HFFc6 (cell line): ENCODE data around the gene NAALADL2. TPM values are rescaled to one million over a fixed set of nuclear protein-coding genes. Genes with fewer than 3 reads are reported as not detected.
"Not testable (repeated sequence)": the region's sequence is repeated elsewhere in the genome, so short reads cannot be mapped to it uniquely, and the experiment has no call there.

ENCODE experiments used
- DNase-seq: peaks from one replicate; pipeline ENCODE4 v3.0.0-alpha.2; 2018
- H3K27ac Mint-ChIP-seq: 2 replicates; pipeline ENCODE4 v1.8.0; 2020; ENCODE audit warnings: mild to moderate bottlenecking, mixed read lengths
- H3K27me3 Mint-ChIP-seq: 2 replicates; pipeline ENCODE4 v1.8.0; 2021; ENCODE audit warnings: mild to moderate bottlenecking, moderate library complexity, mixed read lengths; ENCODE audit not compliant: insufficient read depth
- H3K36me3 Mint-ChIP-seq: 2 replicates; pipeline ENCODE4 v1.8.0; 2021; ENCODE audit warnings: low read depth, mixed read lengths
- H3K4me1 Mint-ChIP-seq: 2 replicates; pipeline ENCODE4 v1.8.0; 2020; ENCODE audit warnings: low read depth, mixed read lengths
- H3K4me3 Mint-ChIP-seq: 2 replicates; pipeline ENCODE4 v1.8.0; 2020; ENCODE audit warnings: mild to moderate bottlenecking, moderate library complexity, mixed read lengths
- H3K9me3 Mint-ChIP-seq: 2 replicates; pipeline ENCODE4 v1.8.0; 2020; ENCODE audit warnings: mild to moderate bottlenecking, mixed read lengths
- total RNA-seq, 6 experiments: library from RNA; stranded (reverse); fragmentation: NEBNext Ultra II Directional; extraction: Animal tissue kit (Norgen Biotek cat#: 25700); gene quantifications; 2 replicates in 1 of 6; 3 replicates in 5 of 6; pipeline ENCODE4 v1.2.3, GENCODE V29; 2021
- TF ChIP-seq, protein P1 (sequence below): fragments of 200-600 bp; sonication (generic); IDR thresholded peaks from 2 replicates; pipeline ENCODE4 v1.5.0; 2021; ENCODE audit warnings: antibody characterized with exemption, mild to moderate bottlenecking

NAALADL2 gene
- total RNA-seq, 6 experiments from 2014 or later, result 12.0 to 15.2 (median 12.3) TPM

DNA sequence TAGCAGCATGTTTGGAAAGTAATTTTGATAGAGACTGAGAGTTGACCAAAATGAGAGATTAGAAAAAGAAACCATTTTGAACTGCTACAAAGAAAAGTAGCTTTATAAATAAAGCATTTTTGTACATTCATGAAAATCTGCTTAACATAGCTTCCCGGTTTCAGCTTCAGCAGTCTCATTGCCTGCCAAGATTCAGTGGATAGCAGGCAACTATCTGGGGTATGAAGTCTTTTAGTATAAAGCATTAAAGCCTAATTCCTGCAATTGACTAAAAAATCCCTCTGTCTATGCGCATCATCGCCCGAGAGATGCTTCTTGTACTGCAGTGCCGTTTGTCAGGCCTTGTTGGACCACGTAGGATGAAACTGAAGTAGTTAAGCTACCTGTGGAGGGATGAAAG lies 588.4 kb downstream of the NAALADL2 start:
- Mint-ChIP-seq H3K4me1 (no peaks in the 10 kb centered on the region; the same call in 1 of the 2 replicates), H3K27me3 (no peaks in the 10 kb centered on the region), H3K36me3 (no peaks in the 10 kb centered on the region), H3K27ac (no peak overlapping the region), H3K4me3 (no peak overlapping the region), H3K9me3 (no peaks in the 10 kb centered on the region)
- no peak for DNase-seq
- TF ChIP-seq, protein P1, sequence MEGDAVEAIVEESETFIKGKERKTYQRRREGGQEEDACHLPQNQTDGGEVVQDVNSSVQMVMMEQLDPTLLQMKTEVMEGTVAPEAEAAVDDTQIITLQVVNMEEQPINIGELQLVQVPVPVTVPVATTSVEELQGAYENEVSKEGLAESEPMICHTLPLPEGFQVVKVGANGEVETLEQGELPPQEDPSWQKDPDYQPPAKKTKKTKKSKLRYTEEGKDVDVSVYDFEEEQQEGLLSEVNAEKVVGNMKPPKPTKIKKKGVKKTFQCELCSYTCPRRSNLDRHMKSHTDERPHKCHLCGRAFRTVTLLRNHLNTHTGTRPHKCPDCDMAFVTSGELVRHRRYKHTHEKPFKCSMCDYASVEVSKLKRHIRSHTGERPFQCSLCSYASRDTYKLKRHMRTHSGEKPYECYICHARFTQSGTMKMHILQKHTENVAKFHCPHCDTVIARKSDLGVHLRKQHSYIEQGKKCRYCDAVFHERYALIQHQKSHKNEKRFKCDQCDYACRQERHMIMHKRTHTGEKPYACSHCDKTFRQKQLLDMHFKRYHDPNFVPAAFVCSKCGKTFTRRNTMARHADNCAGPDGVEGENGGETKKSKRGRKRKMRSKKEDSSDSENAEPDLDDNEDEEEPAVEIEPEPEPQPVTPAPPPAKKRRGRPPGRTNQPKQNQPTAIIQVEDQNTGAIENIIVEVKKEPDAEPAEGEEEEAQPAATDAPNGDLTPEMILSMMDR, result no peak

DNA sequence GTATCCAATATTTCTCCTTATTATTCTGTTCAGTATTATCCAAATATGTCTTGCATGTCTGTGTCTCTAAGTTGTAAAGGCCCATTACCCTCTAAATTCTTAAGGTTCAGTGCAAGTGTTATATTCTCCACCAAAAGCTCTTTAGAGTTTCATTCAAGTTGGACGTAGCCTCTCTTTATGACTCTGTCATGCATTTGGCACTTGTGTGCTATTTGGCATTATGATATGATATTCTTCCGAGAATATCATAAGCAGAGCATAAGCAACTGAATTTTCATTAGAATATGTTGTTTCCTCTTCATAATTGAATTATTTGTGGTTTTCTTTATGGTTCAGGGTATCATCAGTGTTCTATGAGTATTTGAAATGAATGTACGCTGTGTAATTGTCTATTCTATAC lies 594.2 kb downstream of the NAALADL2 start:
- Mint-ChIP-seq H3K4me1 (peaks cover 17% of the 10 kb centered on the region), H3K27me3 (no peaks in the 10 kb centered on the region), H3K4me3 (no peak overlapping the region), H3K36me3 (no peaks in the 10 kb centered on the region), H3K9me3 (no peaks in the 10 kb centered on the region), H3K27ac (no peak overlapping the region)
- TF ChIP-seq, protein P1, result no peak
- no peak for DNase-seq

DNA sequence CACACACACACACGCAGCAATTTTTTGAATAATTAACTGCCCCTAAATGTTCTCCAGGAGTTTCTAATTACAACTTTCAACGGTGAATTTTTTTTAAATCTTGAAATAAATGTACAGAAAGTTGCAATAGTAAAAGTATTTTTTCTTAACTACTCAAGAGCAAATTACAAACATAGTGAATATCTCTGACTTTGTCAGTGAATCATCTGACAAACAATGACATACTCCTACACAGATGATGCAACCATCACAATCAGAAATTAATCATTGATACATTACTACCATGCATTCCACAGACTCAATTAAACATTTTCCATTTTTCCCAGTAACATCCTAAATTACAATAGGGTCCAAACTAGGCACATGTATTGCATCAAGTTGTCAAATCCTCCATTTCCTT lies 597.3 kb downstream of the NAALADL2 start:
- peaks cover 10% of the 10 kb centered on the region for H3K36me3 Mint-ChIP-seq
- TF ChIP-seq, protein P1, result no peak
- DNase-seq, result no peak
- peaks cover 17% of the 10 kb centered on the region for H3K4me1 Mint-ChIP-seq
- no peaks in the 10 kb centered on the region for H3K27me3 Mint-ChIP-seq
- H3K9me3 Mint-ChIP-seq, result peaks cover 13% of the 10 kb centered on the region
- H3K27ac Mint-ChIP-seq, result no peak overlapping the region
- no peak overlapping the region for H3K4me3 Mint-ChIP-seq

DNA sequence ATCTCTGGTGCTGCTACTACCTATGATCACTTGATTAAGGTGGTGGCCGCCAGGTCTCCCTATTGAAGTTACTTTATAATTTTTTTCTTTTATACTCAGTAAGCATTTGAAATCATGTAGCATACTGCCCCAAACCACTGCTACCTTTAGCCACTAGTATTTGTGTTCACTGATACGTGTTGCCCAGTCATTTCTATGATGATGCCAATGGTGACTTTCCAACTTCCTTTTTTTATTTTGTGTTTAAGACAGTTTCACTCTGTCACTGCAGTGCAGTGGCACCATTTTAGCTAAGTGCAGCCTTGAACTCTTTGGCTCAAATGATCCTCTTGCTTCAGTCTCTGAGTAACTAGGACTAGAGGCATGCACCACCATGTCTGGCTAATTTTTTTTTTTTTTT lies 598.2 kb downstream of the NAALADL2 start:
- TF ChIP-seq, protein P1, result no peak
- no peaks in the 10 kb centered on the region for H3K27me3 Mint-ChIP-seq
- H3K36me3 Mint-ChIP-seq, result peaks cover 15% of the 10 kb centered on the region
- DNase-seq, result no peak
- no peak overlapping the region for H3K27ac Mint-ChIP-seq
- H3K9me3 Mint-ChIP-seq, result peaks cover 18% of the 10 kb centered on the region
- no peak overlapping the region for H3K4me3 Mint-ChIP-seq
- H3K4me1 Mint-ChIP-seq, result peaks cover 17% of the 10 kb centered on the region

DNA sequence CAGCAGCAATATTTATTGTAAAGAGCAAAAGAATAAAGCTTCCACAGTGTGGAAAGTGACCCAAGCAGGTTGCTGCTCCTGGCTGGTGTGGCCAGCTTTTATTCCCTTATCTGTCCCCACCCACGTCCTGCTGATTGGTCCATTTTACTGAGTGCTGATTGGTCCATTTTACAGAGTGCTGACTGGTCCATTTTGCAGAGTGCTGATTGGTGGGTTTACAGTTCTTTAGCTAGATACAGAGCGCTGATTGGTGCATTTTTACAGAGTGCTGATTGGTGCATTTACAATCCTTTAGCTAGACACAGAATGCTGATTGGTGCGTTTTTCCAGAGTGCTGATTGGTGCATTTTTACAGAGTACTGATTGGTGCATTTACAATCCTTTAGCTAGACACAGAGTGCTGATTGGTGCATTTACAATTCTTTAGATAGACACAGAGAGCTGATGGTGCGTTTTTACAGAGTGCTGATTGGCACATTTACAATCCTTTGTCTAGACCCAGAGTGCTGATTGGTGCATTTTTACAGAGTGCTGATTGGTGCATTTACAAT lies 601.8 kb downstream of the NAALADL2 start:
- peaks cover 18% of the 10 kb centered on the region for H3K9me3 Mint-ChIP-seq
- H3K4me3 Mint-ChIP-seq, H3K27ac Mint-ChIP-seq, H3K27me3 Mint-ChIP-seq, DNase-seq: not testable (repeated sequence)
- peaks cover 15% of the 10 kb centered on the region for H3K36me3 Mint-ChIP-seq
- peaks cover 12% of the 10 kb centered on the region for H3K4me1 Mint-ChIP-seq

DNA sequence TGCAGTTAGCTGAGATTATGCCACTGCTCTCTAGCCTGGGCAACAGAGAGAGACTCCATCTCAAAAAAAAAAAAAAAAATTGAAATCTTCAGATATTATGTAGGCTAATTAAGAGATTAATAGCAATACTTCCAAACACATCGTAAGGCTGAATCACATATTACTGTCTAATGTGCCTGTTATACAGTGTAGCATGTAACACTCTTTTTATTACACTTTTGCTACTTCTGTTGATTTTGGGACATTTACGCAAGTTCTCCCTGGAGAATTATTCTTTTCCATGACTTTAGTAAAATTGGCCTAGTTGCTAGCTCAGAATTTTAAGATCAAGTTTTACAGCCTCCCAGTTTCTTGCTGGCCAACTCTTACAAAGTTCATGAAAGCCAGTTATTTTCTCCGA lies 605.2 kb downstream of the NAALADL2 start:
- Mint-ChIP-seq H3K27ac (no peak overlapping the region), H3K4me1 (no peaks in the 10 kb centered on the region), H3K4me3 (no peak overlapping the region), H3K9me3 (peaks cover 18% of the 10 kb centered on the region), H3K36me3 (peaks cover 15% of the 10 kb centered on the region), H3K27me3 (no peaks in the 10 kb centered on the region; the same call in 1 of the 2 replicates)
- no peak for DNase-seq
- TF ChIP-seq, protein P1, result no peak
